Measurements from ENCODE around the gene KIRREL1.

The KIRREL1 gene

DNA sequence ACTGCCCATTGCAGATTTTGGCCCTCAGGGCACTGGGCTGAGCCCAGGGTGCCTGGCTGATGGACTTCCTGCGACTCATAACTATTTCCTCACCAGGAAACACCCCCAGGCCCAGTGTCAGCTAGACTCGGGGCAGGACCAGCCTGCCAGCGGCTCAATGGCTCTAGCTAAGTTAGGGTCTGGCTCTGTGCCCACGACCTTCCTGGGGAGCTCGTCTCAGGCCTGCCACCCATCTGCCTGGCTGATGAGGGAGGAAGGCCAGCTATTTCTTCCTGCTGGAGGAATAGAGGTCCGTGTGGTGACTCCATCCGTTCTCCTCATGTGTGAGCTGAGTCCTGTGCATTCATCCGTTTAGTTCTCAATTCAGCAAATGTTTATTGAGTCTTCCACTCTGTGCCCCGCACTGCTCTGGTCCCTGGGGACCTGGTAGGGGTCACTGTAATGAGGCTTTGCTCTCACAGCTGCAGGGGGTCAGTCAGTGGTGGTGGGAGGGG, 44.5 kb downstream of the KIRREL1 start:
- no peak for DNase-seq
- H3K9me3 ChIP-seq = no peaks in the 10 kb centered on the region
- TF ChIP-seq, protein P1, sequence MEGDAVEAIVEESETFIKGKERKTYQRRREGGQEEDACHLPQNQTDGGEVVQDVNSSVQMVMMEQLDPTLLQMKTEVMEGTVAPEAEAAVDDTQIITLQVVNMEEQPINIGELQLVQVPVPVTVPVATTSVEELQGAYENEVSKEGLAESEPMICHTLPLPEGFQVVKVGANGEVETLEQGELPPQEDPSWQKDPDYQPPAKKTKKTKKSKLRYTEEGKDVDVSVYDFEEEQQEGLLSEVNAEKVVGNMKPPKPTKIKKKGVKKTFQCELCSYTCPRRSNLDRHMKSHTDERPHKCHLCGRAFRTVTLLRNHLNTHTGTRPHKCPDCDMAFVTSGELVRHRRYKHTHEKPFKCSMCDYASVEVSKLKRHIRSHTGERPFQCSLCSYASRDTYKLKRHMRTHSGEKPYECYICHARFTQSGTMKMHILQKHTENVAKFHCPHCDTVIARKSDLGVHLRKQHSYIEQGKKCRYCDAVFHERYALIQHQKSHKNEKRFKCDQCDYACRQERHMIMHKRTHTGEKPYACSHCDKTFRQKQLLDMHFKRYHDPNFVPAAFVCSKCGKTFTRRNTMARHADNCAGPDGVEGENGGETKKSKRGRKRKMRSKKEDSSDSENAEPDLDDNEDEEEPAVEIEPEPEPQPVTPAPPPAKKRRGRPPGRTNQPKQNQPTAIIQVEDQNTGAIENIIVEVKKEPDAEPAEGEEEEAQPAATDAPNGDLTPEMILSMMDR (IDR thresholded peaks at IDR 0.05) = no peak
- H3K27ac ChIP-seq = peak overlapping the region; percentile 1 to 13
- intact Hi-C loops (cut with DNase I; ENCODE audit: low total_unique reads) = loop anchor here (2.0 to 5.0 kb wide), 2 partner anchors 45 to 49 kb away; partner anchors contain the start of gene KIRREL1
- no peak overlapping the region for H3K4me3 ChIP-seq
- no peaks in the 10 kb centered on the region for H3K27me3 ChIP-seq
- peaks cover 0 to 7% (median 0%) of the 10 kb centered on the region in 3 donors for H3K36me3 ChIP-seq
- H3K4me1 ChIP-seq = peaks cover 0 to 76% (median 43%) of the 10 kb centered on the region in 4 donors

DNA sequence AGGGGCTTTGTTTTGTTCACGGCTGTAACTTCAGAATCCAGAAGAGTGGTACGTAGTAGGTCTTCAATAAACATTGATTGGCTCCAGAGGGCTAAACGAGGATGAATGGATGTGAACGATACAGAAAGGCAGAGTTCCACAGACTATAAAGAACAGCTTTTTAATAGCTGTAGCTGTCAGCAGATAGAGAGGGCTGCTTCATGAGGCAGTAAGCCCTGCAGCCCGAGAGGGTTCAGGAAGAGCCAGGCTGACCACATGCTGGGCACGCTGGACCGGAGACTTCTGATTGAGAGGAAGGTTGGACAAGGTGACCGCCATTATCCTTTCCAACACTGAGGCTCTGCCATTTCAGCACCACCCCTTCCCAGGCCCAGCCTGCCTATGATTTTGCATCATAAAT, 45.3 kb downstream of the KIRREL1 start:
- H3K9me3 ChIP-seq = no peaks in the 10 kb centered on the region
- no peaks in the 10 kb centered on the region for H3K27me3 ChIP-seq
- H3K4me1 ChIP-seq = peaks cover 0 to 84% (median 51%) of the 10 kb centered on the region in 4 donors
- TF ChIP-seq, protein P1 (IDR thresholded peaks at IDR 0.05) = no peak
- H3K27ac ChIP-seq = peak overlapping the region in 1 of 2 donors; percentile 13
- no peak for DNase-seq
- intact Hi-C loops (cut with DNase I; ENCODE audit: low total_unique reads) = loop anchor here (5.0 kb wide), 1 partner anchor 49 kb away; no protein-coding TSS in a partner anchor
- no peaks in the 10 kb centered on the region for H3K36me3 ChIP-seq
- no peak overlapping the region for H3K4me3 ChIP-seq

DNA sequence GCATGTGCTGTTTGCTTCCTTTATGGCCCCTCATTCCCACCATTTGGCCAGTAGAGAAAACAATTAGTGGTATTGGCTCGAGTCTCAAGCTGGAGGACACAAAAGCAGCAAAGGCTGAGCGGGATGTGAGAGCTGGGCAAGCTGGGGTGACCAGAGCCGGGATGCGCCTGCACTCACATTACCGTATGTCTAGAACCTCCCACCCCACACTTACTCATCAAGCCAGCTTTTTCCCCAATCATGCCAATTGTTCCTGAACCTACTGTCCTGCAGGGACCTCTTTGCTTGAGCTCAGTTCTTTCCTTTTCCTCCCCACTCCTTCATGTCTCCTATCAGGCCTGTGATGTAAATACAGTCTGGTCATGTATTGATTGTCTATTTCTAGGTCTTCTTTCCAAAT, 45.9 kb downstream of the KIRREL1 start:
- intact Hi-C loops (cut with DNase I; ENCODE audit: low total_unique reads) = loop anchor here (5.0 kb wide), 1 partner anchor 48 kb away; no protein-coding TSS in a partner anchor
- no peak overlapping the region for H3K4me3 ChIP-seq
- TF ChIP-seq, protein P1 (IDR thresholded peaks at IDR 0.05) = no peak
- no peak for DNase-seq
- no peaks in the 10 kb centered on the region for H3K9me3 ChIP-seq
- H3K4me1 ChIP-seq = peaks cover 0 to 90% (median 53%) of the 10 kb centered on the region in 4 donors
- H3K36me3 ChIP-seq = no peaks in the 10 kb centered on the region
- no peaks in the 10 kb centered on the region for H3K27me3 ChIP-seq
- no peak overlapping the region for H3K27ac ChIP-seq

DNA sequence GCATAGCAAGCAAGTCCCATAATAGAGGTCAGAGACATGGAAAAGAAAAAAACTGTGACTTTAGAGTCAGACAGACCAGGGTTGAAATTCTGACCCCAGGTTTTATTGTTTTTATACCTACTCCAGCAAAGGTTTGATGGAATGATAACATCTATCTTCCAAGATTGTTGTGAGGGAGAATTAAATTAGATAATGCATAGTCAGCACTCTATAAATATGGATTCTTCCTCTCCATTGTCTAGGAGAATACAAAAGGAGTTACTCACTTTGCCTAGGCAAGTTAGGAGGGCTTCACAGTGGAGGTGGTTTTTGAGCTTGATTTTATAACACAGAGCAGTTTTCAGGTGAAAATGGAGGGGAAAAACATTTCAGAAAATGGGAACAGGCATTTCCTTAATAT, 46.9 kb downstream of the KIRREL1 start:
- intact Hi-C loops (cut with DNase I; ENCODE audit: low total_unique reads) = no loop called here
- DNase-seq = no peak
- TF ChIP-seq, protein P1 (IDR thresholded peaks at IDR 0.05) = no peak
- no peaks in the 10 kb centered on the region for H3K36me3 ChIP-seq
- H3K27me3 ChIP-seq = no peaks in the 10 kb centered on the region
- H3K4me1 ChIP-seq = peaks cover 0 to 96% (median 50%) of the 10 kb centered on the region in 4 donors
- no peak overlapping the region for H3K27ac ChIP-seq
- no peaks in the 10 kb centered on the region for H3K9me3 ChIP-seq
- no peak overlapping the region for H3K4me3 ChIP-seq

DNA sequence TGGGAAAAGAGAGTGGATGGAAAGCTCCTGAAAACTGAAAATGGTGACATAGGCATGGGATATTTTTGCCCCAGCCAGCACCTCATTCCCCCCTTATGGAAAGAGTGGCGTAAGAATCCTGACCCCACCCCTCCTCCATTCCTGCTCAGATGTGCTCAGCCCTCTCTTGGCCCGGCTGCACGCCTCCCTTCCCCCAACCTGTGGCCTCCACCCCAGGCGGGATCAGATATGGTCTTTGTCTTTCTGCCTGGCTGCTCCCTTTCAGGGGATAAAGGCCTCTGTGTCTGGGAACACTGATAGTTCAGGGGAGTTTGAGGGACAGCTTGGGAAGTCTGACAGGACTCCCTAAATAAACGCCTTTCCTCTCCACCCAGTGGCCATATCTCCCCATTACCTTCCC, 49.8 kb downstream of the KIRREL1 start:
- intact Hi-C loops (cut with DNase I; ENCODE audit: low total_unique reads) = no loop called here
- peak in 1 of 2 donors; percentile 72 for DNase-seq
- H3K27me3 ChIP-seq = no peaks in the 10 kb centered on the region

More for the DNA sequence above, 49.8 kb downstream of the KIRREL1 start:
- Histone ChIP-seq H3K9me3 (no peaks in the 10 kb centered on the region), H3K36me3 (no peaks in the 10 kb centered on the region), H3K4me1 (peaks cover 0 to 91% (median 35%) of the 10 kb centered on the region in 4 donors), H3K27ac (no peak overlapping the region), H3K4me3 (no peak overlapping the region)
- TF ChIP-seq, protein P1 (IDR thresholded peaks at IDR 0.05) = no peak
